GM21423 (cell line): ENCODE measurements around the gene IQUB.
"Not testable (repeated sequence)": the region's sequence is repeated elsewhere in the genome, so short reads cannot be mapped to it uniquely, and the experiment has no call there.

Source experiments
- ATAC-seq: cut with Tn5 transposase; IDR thresholded peaks from one replicate; pipeline ENCODE4 v1.9.1; 2021; ENCODE audit warnings: mild to moderate bottlenecking, moderate library complexity; ENCODE audit not compliant: unreplicated experiment

Gene IQUB

DNA sequence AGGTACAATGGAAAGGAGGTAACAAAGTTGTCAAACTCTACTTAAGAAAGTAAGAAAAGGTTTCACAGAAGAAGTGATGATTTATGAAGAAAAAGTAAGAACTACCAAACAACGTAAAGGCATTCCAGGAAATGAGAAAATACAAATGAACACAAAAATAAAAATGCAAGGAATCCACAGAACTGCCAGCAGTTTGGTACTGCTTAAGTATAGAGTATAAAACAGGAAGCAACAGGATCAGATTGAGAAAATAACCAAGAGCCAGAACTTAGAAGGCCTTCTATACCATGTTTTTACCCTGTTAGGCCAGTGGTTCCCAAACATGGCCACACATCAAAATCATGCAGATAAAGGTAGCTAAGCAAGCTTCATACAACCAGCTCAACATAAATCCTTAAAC lies 14.0 kb upstream of the IQUB start:
- no peak for ATAC-seq

DNA sequence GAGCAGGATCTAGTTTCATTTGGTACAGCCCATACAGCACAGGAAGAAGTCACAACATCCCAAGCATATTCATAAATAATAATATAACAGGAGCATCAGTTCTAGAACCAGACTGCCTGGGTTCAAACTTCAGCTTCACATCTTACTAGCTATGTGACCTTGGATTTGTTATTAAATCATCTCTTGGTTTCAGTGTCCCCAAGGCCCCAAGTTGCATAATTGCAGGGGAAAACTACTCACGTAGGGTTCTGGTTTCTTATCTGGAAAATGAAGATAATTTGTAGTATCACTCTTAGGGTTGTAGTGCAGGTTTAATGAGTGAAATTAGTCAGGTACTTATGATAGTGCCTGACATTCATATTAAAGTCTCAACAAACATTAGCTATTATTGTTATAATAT lies 5.5 kb upstream of the IQUB start:
- peak; percentile 27 for ATAC-seq

DNA sequence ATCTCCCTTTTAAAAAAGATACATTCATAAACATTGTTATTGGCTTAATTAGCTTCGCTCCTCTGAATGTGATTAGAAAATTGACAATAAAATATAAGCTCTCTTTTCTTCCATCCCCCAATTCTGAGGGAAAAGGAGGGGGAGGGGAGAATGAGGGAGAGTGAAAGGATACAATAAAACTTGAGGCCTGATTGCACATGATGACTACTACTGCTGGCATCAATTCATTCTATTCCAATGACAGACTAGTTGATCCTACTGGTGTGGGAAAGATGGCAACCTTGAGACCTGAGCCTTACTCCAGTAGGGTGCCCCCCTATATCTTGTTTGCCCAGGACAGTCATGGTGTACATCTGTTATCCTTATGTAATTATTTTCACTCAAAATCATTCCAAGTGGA lies 4.5 kb upstream of the IQUB start:
- no peak for ATAC-seq

DNA sequence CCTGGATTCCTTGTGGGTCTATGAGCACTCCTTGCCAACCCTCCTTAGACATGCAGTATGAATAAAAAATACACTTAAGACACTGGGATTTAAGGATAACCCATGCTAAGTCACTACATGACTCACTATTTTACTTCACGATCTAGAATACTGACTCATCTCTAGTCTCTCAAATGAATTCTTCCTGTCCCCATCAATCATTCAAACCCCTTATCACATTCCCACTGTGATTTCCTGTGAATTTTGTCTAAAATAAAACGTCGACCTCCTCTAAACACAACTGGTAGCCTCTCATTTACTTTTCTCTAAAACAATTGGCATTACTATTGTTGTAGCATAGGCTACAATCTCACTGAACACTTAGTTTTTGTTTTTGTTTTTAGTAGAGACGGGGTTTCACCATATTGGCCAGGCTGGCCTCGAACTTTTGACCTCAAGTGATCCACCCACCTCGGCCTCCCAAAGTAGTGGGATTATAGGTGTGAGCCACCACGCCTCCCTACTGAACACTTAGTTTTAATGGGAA lies 3.9 kb upstream of the IQUB start:
- no peak for ATAC-seq

DNA sequence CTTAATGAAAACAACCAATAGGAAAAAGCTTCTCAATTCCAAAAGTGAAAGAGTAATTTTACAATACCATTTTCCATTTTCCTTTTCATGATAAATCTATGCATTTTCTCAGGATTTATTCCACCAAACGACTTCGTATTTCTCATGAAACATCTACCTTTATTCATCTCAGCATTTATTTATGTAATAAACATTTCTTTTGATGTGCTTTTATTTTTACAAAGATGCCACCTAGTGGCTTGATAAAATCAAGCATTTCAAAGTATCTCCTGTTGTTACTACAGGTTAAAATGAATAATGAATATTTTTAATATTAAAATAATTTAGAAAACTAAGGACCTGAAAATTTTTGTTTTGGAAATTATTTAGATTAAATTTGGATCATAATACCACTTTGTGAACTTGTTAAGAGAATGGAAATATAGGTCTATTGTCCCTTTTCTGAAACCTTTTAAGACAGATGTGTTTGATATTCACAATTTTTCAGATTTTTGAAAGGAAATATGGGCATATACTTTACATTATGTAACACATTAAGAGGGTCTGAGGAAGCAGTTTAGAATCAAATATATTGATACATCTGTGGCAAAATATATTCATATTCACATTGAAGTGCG lies 2.7 kb upstream of the IQUB start:
- no peak for ATAC-seq

DNA sequence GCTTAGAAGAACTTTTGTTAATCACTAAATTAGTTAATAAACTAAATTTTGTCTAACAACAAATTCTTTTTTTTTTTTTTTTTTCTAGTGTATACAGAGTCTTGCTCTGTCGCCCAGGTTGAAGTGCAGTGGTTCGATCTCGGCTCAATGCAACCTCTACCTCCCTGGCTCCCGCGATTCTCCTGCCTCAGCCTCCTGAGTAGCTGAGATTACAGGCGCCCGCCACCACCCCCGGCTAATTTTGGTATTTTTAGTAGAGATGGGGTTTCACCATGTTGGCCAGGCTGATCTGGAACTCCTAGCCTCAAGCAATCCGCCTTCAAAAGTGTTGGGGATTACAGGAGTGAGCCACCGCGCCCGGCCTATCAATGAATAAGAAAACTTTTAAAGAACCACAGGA lies 1.1 kb upstream of the IQUB start:
- ATAC-seq: no peak

DNA sequence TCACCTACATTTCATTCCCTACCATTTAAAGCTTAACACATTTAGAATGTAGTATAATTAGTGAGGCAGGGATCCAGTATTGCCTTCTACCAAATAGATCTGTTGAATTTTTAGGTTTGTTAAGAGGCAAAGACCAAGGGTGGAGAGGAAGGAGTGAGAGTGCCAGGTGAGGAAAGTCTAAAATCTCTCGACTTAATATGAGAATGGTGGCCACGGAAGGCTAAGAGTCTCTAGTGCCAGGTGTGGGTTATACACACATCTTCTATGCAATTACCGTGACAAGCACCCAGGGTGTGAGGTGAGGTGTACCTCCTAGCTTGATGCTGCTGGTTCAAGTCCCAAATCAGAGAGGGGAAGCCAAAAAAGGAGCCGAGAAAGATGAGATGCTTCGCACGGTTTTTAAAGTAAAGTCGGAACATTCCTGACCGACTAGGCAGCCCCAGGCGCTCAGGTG lies 439 bp downstream of the IQUB start:
- peak; percentile 1 for ATAC-seq

DNA sequence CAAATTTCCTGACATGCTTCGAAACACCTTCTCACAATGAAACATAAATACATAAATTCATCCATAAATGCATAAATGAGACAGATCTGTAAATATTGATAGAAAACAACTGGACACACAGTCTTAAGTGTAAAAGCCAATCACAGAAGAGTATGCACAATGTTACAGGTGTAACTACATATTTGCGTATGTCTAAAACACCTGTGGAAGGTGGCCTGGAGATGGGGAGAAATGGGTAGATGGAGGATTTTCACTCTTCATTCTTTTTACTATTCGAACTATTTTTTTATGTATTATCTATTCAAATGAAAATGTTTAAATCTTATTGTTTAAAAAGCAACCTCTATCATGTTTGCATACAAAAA lies 860 bp downstream of the IQUB start:
- no peak for ATAC-seq

DNA sequence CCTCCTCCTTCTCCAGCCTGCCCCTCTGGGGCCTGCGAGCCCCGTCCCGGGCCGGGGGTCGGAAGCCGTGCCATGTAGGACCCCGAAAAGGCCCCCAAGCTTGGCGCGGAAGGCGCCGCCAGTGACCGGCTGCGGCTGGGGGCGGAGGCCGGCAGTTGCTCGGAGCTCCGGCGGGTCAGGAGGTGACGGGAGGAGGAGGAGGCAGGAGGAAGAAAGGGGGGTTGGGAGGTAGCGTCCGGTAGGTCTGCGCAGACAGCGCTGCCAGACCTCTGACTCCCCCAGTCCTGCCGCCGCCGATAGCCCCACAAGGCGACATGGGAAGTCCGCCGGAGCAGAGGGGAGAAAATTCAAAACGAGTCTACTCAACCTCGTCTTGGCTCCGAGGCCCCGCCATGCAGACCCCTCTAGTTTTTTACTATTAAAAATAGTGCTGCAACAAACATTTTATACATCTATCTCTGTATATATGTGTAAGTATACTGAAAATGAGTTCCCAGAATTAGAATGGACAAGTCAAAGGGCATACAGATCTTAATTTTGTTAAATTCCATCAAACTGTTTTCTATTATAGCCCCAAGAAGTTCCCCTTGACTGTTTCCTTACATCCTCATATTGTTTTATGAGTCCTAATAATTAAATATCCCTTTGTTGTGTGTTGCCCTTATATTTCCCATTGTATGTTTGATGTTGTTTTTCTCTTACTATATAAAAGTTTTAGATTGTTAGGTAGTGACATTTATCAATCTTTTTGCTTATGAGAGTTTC lies 1.4 kb downstream of the IQUB start:
- peak; percentile 25 for ATAC-seq

DNA sequence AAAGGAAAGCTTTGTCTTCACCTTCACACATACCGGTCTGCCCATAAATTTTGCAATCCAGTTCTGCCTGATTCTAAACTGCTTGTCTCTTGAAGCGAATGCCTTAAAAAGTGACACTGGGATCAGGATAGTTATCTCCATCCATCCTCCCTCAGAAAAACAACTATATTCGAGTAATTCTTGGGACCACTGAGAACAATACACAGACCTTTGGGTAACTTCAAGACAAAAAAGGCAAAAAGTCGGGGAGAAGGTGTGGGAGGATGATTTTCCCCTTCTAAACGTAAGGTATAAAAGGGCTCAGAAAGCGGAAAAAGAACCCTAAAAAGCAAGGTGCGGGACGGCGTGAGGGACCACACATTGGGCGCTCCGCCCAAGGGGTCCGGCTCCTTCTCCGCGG lies 2.1 kb downstream of the IQUB start:
- ATAC-seq: not testable (repeated sequence)

DNA sequence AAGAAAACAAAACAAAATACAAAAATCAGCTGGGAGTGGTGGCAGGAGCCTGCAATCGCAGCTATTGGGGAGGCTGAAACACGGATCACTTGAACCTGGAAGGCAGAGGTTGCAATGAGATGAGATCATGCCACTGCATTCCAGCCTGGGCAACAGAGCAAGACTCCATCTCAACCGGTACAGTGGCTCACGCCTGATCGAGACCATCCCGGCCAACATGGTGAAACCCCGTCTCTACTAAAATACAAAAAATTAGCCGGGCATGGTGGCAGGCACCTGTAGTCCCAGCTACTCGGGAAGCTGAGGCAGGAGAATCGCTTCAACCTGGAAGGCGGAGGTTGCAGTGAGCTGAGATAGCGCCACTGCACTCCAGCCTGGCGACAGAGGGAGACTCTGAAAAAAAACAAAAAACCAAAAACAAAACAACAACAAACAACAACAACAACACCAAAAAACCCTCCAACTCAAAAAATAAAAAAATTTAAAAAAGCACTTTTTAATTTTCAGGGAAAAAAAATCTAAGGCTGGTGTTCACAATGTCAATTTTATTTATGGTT lies 4.3 kb downstream of the IQUB start:
- not testable (repeated sequence) for ATAC-seq

DNA sequence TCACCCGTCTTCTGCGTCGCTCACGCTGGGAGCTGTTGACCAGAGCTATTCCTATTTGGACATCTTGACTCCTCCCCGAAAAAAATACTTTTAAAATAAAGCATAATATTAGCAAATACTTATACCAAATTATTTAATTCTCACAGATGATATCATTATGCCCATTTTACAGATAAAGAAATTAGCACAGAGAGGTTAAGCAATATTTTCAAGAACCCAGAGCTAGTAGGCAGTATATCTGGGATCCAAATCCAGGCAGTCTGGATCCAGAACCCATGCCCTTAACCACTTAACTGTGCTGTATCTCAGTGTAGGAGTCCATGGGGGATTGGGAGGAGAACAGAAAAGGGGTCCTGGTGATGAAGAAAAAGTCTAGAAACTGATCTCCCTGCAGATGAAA lies 6.1 kb downstream of the IQUB start:
- no peak for ATAC-seq

DNA sequence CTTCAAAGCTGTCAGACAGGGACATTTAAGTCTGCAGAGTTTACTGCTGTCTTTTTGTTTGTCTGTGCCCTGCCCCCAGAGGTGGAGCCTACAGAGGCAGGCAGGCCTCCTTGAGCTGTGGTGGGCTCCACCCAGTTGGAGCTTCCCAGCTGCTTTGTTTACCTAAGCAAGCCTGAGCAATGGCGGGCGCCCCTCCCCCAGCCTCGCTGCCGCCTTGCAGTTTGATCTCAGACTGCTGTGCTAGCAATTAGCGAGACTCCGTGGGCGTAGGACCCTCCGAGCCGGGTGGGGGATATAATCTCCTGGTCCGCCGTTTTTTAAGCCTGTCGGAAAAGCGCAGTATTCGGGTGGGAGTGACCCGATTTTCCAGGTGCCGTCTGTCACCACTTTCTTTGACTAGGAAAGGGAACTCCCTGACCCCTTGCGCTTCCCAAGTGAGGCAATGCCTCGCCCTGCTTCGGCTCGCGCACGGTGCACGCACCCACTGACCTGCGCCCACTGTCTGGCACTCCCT lies 6.6 kb downstream of the IQUB start:
- ATAC-seq: not testable (repeated sequence)

DNA sequence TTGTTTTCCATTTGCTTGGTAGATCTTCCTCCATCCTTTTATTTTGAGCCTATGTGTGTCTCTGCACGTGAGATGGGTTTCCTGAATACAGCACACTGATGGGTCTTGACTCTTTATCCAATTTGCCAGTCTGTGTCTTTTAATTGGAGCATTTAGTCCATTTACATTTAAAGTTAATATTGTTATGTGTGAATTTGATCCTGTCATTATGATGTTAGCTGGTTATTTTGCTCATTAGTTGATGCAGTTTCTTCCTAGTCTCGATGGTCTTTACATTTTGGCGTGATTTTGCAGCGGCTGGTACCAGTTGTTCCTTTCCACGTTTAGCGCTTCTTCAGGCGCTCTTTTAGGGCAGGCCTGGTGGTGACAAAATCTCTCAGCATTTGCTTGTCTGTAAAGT lies 7.9 kb downstream of the IQUB start:
- ATAC-seq: not testable (repeated sequence)

DNA sequence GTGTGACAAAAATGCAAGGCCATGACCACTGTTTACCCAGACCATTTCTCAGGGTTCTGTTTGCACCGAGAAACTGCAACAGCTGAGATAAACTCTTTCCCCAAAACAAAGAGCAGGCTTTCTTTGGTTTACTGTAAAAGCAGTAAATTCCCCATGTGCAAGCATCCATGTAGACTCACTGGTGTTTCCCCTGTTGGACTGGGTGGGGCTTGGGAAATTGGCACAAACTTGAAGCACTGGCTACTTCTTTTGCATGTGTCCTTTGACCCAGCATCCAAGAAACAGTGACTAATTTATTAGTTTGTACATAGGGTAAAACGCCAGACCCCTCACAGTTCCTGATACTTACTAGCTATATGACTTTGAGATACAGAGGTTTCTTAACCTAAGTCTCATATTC lies 12.3 kb downstream of the IQUB start:
- ATAC-seq: no peak

DNA sequence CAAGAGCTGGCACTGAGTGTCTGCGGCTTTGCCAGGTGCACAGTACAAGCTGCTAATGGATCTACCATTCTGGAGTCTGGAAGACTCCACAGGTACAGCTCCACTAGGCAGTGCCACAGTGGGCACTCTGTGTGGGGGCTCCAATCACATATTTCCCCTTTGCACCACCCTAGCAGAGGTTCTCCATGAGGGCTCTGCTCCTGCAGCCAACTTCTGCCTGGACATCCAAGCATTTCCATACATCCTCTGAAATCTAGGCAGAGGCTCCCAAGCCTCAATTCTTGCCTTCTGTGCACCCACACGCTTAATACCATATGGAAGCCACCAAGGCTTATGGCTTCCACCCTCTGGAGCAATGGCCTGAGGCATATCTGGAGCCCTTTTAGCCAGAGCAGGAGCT lies 29.2 kb downstream of the IQUB start:
- no peak for ATAC-seq

DNA sequence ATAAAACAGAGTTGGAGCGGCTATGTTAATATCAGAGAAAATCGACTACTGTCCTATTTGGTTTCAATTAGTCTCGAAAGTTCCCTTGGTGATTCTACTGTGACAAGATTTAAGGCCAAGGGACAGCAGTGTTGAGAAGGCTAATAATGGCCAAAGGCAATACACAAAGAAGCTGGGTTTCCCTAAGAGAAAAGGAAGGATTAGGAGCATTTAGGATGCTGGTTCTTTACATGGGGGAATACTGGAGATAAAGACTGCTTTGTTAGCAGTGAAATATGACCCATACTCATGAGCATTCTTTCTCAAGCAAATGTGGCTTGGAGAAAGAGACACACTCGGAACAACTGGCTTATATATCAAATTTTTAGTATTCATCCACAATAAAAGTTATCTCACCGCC lies 32.2 kb downstream of the IQUB start:
- ATAC-seq: no peak

DNA sequence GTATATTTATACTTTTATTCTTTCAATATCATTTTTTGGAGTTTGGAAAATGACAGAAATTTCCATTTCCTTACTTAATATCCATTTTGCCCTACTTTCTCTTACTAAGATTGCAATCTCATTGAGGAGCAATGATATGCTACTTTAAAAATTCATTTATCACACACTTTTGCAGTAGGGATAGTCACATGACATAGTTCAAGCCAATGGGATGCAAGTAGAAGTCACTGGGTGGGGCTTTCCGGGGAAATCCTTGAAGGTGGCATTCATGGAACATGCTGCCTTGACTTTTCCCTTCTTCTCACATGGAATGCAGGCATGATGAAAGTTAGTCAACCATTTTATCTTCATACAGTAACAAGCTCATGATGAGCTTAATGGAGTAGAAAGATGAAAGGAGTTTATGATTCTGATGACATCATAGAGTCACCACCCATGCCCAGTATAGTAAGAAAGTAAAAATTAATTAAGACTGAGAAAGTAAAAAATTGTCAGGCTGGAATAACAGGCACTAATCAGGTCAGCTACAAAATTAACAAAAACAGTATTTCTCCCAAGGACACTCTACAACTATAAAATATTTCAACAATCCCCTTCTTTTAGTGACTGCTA lies 33.4 kb downstream of the IQUB start:
- ATAC-seq: no peak

DNA sequence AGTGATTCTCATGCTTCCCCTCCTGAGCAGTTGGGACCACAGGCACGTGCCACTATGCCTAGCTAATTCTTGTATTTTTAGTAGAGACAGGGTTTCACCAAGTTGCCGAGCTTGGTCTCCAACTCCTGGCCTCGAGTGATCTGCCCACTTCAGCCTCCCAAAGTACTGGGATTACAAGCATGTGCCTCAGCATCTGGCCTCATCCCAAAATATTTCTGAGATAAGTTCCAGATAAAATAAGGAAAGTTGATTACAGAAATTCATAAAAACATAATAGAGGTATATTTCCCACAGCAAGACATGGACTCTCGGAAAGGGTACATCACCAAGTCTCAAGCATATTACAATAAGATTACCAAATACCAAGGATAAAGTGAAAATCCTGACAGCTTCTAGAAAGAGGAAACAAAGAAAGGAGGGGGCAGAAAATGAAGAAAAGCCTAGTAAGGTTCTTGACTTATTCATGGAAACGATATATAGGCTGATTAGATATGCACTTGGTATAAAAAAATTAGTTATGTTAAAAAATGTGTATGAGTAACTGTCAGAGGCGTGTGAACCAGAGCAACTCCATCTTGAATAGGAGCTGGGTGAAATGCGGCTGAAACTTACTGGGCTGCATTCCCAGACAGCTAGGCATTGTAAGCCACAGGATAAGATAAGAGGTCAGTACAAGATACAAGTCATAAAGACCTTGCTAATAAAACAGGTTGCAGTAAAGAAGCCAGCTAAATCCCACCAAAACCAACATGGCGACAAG lies 35.0 kb downstream of the IQUB start:
- ATAC-seq: no peak

DNA sequence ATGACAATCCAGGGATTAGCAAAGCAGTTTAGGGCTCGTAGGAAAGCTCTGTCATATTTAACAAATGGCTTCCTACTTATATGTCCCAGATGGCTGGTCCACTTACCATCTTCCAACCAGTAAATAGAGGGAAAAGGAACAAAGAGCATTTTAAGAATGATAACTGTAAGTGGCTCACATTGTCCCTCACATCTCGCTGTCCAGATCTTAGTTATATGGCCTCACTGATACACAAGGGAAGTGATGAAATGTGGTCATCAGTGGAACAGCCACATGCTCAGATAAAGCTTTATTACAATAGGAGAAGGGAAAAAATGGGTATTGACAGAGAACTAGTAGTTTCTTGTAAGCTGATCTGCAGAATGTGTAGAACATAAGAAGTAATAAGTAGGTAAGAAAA lies 35.8 kb downstream of the IQUB start:
- no peak for ATAC-seq

DNA sequence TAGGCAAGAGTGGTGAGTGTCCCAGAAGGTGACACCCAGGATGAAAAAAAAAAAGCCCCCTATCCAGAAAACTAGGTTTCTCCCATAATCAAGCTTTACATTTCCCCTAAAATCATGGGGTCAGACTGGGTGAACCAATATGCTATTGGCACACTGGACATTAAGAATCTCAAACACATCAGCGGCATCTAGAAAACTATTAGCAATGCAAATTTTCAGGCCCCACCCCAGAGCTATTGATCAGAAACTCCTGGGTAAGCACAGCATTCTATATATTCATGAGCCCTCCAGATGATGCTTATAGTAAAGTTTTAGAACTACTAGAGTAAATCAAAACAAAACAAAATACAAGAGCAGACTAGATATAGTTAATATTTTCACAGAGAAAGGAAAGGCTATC lies 36.4 kb downstream of the IQUB start:
- ATAC-seq: no peak
